ENCODE data around the gene SBNO1. TPM values are rescaled to one million over a fixed set of nuclear protein-coding genes. Genes with fewer than 3 reads are reported as not detected.

SBNO1 gene
- total RNA-seq, 3 donors from 2014 or later = 29.4 to 37.7 (median 33.4) TPM

DNA sequence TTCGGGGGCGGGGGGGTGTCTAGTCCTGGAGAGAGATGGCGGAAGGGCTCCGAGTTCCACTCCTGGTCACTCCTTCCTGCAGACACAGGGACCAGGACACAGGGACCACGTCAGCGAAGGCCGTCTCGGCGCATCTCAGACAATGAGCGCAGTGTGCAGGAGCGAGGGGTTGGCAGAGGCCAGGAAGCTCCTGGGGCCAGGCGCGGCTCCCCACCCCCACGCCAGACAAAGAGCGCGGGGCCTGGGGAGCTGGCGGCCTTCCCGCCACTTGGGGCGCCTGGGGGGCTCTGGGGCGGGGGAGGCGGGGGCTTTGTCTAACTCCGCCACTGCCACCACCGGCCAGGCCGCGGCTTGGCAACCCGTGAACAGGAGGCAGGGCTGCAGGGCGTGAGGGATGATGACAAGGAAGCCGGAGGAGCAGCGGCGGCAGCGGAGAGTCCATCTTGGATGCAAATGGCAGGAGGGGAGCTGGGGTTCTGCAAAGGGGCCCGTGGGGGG is 95.2 kb downstream of the SBNO1 start:
- peaks cover 6% of the 10 kb centered on the region for H3K4me1 ChIP-seq (ENCODE audit: low read depth)
- ATAC-seq (peak; percentile 45), DNase-seq (peak; percentile 51 to 83 (median 64))
- TF ChIP-seq, protein P1, sequence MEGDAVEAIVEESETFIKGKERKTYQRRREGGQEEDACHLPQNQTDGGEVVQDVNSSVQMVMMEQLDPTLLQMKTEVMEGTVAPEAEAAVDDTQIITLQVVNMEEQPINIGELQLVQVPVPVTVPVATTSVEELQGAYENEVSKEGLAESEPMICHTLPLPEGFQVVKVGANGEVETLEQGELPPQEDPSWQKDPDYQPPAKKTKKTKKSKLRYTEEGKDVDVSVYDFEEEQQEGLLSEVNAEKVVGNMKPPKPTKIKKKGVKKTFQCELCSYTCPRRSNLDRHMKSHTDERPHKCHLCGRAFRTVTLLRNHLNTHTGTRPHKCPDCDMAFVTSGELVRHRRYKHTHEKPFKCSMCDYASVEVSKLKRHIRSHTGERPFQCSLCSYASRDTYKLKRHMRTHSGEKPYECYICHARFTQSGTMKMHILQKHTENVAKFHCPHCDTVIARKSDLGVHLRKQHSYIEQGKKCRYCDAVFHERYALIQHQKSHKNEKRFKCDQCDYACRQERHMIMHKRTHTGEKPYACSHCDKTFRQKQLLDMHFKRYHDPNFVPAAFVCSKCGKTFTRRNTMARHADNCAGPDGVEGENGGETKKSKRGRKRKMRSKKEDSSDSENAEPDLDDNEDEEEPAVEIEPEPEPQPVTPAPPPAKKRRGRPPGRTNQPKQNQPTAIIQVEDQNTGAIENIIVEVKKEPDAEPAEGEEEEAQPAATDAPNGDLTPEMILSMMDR (IDR thresholded peaks at IDR 0.05) = no peak
- intact Hi-C loops (cut with DNase I, micrococcal nuclease) = no loop called here
- no peaks in the 10 kb centered on the region for H3K9me3 ChIP-seq
- H3K4me3 ChIP-seq = no peak overlapping the region
- no peaks in the 10 kb centered on the region for H3K36me3 ChIP-seq (ENCODE audit: low read depth)

DNA sequence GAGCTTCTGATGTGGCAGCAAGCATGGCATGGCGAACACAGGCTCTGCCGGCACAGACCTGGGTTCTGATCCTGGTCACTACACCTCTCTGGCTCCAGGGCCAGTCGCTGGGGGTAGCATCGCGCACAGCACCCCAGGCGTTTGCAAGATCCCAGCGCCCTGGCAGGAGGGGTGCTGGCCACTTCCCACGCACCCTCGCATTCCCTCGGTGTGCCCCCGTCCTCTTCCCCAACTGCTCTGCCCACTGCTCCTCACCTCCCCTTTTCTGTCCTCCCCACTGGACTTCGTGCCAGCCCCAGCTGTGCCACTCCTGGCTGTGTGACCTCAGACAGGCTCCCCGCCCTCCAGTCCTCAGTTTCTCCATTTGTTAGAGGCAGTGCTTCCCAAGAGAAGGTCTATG is 95.8 kb downstream of the SBNO1 start:
- Histone ChIP-seq H3K36me3 (ENCODE audit: low read depth) (no peaks in the 10 kb centered on the region), H3K4me1 (ENCODE audit: low read depth) (peaks cover 6% of the 10 kb centered on the region), H3K4me3 (no peak overlapping the region), H3K9me3 (no peaks in the 10 kb centered on the region)
- TF ChIP-seq, protein P1 (IDR thresholded peaks at IDR 0.05) = no peak
- no peak for DNase-seq
- no peak for ATAC-seq
- intact Hi-C loops (cut with DNase I, micrococcal nuclease) = no loop called here

DNA sequence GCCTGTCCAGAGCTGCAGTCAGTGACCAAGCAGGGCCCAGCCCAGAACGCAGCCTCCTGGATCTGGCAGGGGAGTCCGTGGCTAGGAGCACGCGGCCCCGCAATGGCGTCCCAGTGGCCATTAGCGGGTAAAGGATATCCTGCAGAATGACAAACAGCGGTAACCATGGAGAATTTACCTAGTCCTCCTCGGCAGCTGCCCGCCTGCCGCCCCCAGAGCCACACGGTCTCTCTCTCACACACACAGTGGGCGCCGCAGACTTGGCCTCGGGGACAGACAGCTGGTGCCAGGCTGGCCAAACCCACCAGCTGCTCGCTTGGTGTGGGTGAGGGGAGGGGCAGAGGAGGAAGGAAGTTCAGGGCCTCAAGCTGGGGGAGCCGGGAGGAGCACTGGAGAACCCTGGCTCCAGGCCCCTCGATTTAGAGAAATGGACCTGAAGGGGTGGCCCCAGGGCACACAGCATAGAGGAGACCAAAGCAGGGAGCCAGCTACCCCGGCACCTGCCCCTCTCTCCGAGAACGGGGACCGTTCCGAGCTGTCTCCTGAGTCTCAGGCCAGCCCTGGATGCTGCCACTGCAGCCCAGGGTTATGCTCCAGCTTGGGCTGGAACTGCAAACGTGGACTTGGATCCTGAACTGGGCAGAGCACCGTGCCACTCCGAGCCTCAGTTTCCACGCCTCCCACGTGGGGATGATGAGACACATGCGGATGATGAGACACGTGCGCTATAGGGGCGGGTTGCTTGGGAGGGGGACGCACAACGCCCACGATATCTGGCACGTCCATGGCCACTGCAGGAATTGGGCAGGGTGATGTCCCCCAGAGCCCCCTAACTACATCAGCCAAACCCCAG is 96.4 kb downstream of the SBNO1 start:
- no peak for ATAC-seq
- H3K4me3 ChIP-seq = no peak overlapping the region

DNA sequence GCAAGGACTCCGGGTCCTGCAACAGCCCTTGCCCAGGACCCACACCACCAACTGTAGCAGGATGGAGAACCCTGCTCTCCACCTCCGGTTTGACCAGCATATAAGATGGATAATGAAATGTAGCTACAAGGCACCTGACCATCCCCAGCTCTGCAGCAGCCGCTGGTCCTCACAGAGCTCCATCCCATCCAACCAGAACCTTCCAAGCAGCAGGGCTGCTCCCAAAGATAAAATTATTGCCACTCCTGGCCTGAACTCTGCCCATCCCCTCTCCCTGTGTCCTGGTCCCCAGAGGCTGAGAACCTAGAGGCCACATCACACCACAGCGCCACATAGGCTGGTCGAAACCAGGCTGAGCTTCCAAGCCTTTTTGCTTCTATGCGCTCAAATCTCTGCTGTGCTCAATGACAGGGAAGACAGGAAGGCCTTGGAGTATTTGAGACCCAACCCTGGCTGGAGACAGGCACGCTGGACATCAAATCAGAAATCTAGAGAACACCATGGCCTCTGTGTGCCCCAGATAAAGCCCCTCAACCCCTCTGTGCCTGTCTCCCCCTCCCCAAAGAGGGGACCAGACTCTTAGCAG is 97.2 kb downstream of the SBNO1 start:
- no peaks in the 10 kb centered on the region for H3K36me3 ChIP-seq (ENCODE audit: low read depth)
- TF ChIP-seq, protein P1 (IDR thresholded peaks at IDR 0.05) = no peak
- H3K9me3 ChIP-seq = no peaks in the 10 kb centered on the region
- no peak for ATAC-seq
- DNase-seq = no peak
- peaks cover 6% of the 10 kb centered on the region for H3K4me1 ChIP-seq (ENCODE audit: low read depth)
- no peak overlapping the region for H3K4me3 ChIP-seq
- intact Hi-C loops (cut with DNase I, micrococcal nuclease) = no loop called here

More for the DNA sequence above, 96.4 kb downstream of the SBNO1 start:
- Histone ChIP-seq H3K4me1 (ENCODE audit: low read depth) (peaks cover 6% of the 10 kb centered on the region), H3K36me3 (ENCODE audit: low read depth) (no peaks in the 10 kb centered on the region), H3K9me3 (no peaks in the 10 kb centered on the region)
- DNase-seq = no peak
- intact Hi-C loops (cut with DNase I, micrococcal nuclease) = no loop called here
- TF ChIP-seq, protein P1 (IDR thresholded peaks at IDR 0.05) = no peak

DNA sequence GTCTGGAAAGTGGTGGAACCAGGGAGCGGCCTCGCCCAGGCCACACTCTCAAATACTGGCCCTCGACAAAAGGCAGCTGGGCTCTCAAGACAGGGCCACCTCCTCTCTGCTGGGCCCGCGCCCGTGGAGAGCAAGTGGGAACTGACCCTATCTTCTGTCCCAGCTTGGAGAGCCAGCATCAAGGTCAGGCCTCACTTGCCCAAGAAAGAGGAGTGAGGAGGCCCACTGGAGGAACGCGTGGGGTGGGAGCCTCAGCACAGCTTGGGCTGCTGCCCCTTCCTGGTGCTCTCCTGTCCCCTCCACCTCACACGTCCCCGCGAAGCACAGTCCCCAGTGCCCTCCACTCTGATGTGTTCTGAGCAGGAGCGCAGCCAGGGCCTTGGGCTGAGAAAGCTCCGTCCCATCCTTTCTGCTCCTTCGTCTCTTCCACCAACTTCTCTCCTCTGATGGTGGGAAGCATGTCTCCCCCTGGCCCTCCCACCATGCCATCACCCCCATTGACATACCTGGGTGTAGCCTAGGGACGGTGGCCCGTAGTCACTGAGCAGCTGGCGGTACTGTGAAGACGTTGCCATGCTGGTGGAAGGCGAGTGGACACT is 97.9 kb downstream of the SBNO1 start:
- Histone ChIP-seq H3K4me3 (no peak overlapping the region), H3K9me3 (no peaks in the 10 kb centered on the region), H3K4me1 (ENCODE audit: low read depth) (peaks cover 6% of the 10 kb centered on the region), H3K36me3 (ENCODE audit: low read depth) (no peaks in the 10 kb centered on the region)
- intact Hi-C loops (cut with DNase I, micrococcal nuclease) = no loop called here
- ATAC-seq (no peak), DNase-seq (no peak)
- TF ChIP-seq, protein P1 (IDR thresholded peaks at IDR 0.05) = no peak
